ENCODE measurements around the gene PTPRH.

DNA sequence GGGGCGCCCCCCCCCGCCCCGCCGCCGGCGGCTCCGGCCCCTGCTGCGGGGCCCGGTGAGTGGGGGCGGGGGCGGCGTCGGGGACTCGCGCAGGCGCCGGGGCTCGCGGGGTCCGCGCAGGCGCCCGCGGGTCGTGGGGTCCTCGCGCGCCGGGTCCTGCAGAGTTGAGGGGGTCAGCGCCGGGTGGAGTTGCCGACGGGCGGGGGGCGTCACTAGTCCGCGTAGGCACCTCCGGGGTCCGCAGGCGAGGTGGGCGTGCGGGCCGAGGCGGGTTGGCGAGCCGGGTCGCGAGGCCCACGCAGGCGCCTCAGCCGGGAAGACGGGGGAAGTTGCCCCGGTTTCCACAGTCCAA lies 49.2 kb upstream of the PTPRH start:
- TF ChIP-seq, protein P1, sequence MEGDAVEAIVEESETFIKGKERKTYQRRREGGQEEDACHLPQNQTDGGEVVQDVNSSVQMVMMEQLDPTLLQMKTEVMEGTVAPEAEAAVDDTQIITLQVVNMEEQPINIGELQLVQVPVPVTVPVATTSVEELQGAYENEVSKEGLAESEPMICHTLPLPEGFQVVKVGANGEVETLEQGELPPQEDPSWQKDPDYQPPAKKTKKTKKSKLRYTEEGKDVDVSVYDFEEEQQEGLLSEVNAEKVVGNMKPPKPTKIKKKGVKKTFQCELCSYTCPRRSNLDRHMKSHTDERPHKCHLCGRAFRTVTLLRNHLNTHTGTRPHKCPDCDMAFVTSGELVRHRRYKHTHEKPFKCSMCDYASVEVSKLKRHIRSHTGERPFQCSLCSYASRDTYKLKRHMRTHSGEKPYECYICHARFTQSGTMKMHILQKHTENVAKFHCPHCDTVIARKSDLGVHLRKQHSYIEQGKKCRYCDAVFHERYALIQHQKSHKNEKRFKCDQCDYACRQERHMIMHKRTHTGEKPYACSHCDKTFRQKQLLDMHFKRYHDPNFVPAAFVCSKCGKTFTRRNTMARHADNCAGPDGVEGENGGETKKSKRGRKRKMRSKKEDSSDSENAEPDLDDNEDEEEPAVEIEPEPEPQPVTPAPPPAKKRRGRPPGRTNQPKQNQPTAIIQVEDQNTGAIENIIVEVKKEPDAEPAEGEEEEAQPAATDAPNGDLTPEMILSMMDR (IDR thresholded peaks at IDR 0.05; ENCODE audit: low read length) = no peak
- no peak for TF ChIP-seq EZH2 (IDR thresholded peaks at IDR 0.05; ENCODE audit: borderline replicate concordance, low read length)

All from OCI-LY1 (cell line).